Activated B cell treated with CpG ODN at 0.5 μM for 24 hours (primary cell): Measurements from ENCODE around the gene AGTPBP1. TPM values are rescaled to one million over a fixed set of nuclear protein-coding genes. Genes with fewer than 3 reads are reported as not detected.

Experiments
- ATAC-seq: fragments of 200-7000 bp; cut with Tn5 transposase; one replicate; pipeline ENCODE4 v1.10.0; 2021; ENCODE audit warnings: low read depth, mild to moderate bottlenecking, moderate library complexity
- CTCF ChIA-PET: fragments of 350-600 bp; sonication (Branson Sonifier 250); formaldehyde crosslinking; loops from one replicate; lab custom pipeline; 2021; ENCODE audit warnings: antibody characterized with exemption; lab: Charles Lee
- POLR2A ChIA-PET: fragments of 350-600 bp; sonication (Branson Sonifier 250); formaldehyde crosslinking; loops from one replicate; lab custom pipeline; 2021; ENCODE audit warnings: antibody characterized with exemption; lab: Charles Lee
- DNase-seq: peaks from one replicate; pipeline ENCODE4 v3.0.0; 2022
- H3K27ac Mint-ChIP-seq: one replicate; pipeline ENCODE4 v1.8.0; 2020; ENCODE audit warnings: mixed read lengths
- H3K27me3 Mint-ChIP-seq: one replicate; pipeline ENCODE4 v1.8.0; 2021; ENCODE audit warnings: mixed read lengths
- H3K36me3 Mint-ChIP-seq: one replicate; pipeline ENCODE4 v1.8.0; 2021; ENCODE audit warnings: low read depth, mixed read lengths
- H3K4me1 Mint-ChIP-seq: one replicate; pipeline ENCODE4 v1.8.0; 2021; ENCODE audit warnings: mixed read lengths
- H3K4me3 Mint-ChIP-seq: one replicate; pipeline ENCODE4 v1.8.0; 2020; ENCODE audit warnings: mild to moderate bottlenecking, mixed read lengths
- H3K9me3 Mint-ChIP-seq: one replicate; pipeline ENCODE4 v1.8.0; 2020; ENCODE audit warnings: mixed read lengths
- intact Hi-C: fragments of 100-400 bp; cut with micrococcal nuclease; formaldehyde crosslinking; loops from one replicate; pipeline ENCODE4 v1.15.1; 2024
- total RNA-seq: library from RNA; stranded (reverse); gene quantifications from 2 replicates; pipeline ENCODE4 v1.2.3, GENCODE V29; 2022
- TF ChIP-seq, protein P1 (sequence below): fragments of 200-600 bp; IDR thresholded peaks from one replicate; pipeline ENCODE4 v1.8.0; 2022; ENCODE audit warnings: antibody characterized with exemption, mild to moderate bottlenecking

The AGTPBP1 gene
- total RNA-seq, 1 donor from 2014 or later = 26.7 TPM

GRCh38 chr9:85745203-85745602 is 3.4 kb upstream of the AGTPBP1 start:
- Mint-ChIP-seq H3K27ac (no peak overlapping the region), H3K36me3 (peaks cover 5% of the 10 kb centered on the region), H3K27me3 (peaks cover 12% of the 10 kb centered on the region), H3K4me3 (no peak overlapping the region), H3K4me1 (peaks cover 20% of the 10 kb centered on the region), H3K9me3 (no peaks in the 10 kb centered on the region)
- intact Hi-C loops = no loop called here
- TF ChIP-seq, protein P1, sequence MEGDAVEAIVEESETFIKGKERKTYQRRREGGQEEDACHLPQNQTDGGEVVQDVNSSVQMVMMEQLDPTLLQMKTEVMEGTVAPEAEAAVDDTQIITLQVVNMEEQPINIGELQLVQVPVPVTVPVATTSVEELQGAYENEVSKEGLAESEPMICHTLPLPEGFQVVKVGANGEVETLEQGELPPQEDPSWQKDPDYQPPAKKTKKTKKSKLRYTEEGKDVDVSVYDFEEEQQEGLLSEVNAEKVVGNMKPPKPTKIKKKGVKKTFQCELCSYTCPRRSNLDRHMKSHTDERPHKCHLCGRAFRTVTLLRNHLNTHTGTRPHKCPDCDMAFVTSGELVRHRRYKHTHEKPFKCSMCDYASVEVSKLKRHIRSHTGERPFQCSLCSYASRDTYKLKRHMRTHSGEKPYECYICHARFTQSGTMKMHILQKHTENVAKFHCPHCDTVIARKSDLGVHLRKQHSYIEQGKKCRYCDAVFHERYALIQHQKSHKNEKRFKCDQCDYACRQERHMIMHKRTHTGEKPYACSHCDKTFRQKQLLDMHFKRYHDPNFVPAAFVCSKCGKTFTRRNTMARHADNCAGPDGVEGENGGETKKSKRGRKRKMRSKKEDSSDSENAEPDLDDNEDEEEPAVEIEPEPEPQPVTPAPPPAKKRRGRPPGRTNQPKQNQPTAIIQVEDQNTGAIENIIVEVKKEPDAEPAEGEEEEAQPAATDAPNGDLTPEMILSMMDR = no peak
- ATAC-seq (no peak), DNase-seq (no peak)
- CTCF ChIA-PET = interaction anchor here (1.0 kb wide), 1 partner anchor 47 kb away, joined by 4 read pairs; no protein-coding TSS in a partner anchor
- POLR2A ChIA-PET = no interaction called here

- intact Hi-C loops = no loop called here
- Mint-ChIP-seq H3K4me1 (peaks cover 22% of the 10 kb centered on the region), H3K27me3 (peaks cover 12% of the 10 kb centered on the region), H3K4me3 (no peak overlapping the region), H3K36me3 (peaks cover 5% of the 10 kb centered on the region), H3K9me3 (no peaks in the 10 kb centered on the region), H3K27ac (no peak overlapping the region)
- DNase-seq = no peak
- TF ChIP-seq, protein P1 = no peak
- ChIA-PET CTCF (interaction anchor here (1.0 kb wide), 1 partner anchor 46 kb away, joined by 4 read pairs; no protein-coding TSS in a partner anchor), POLR2A (interaction anchor here (0.5 to 0.6 kb wide), 2 partner anchors 27 to 292 kb away, joined by 5 to 8 read pairs; no protein-coding TSS in a partner anchor)
- ATAC-seq = no peak
Observed at GRCh38 chr9:85744480-85744879, 2.7 kb upstream of the AGTPBP1 start.

DNA sequence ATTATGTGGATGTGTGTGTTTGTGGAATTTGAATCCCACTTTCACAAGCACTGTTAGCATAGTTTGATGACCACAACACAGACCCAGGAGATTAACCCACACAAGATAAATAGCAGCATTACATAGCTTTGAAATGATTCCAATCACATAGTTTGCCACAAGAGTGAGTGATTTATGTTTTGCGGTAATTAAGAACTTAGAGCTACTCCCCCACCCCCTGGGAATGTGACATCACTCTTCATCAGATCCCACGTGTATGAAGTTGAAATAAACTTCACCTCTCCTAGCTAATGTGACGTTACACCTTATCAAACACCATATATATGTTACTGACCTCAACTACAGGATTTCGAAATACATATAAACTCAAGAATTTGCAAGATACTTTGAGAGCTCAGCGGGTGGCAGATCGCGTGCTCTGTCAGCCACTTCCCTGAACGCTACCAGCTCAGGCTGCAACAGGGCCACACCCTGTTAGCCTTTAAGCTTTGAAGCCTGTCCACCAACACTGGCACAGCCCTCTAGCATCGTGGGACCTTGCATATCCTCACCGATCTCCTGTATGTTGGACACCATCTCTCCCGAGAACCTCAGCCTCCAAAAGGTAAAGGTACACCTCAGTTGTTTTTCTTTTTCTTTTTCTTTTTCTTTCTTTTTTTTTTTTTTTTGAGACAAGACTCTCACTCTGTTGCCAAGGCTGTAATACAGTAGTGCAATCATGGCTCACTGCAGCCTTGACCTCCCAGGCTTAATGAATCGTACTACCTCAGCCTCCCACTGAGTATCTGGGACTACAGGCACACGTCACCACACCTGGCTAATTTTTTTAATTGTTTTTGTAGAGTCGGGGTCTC is 1.7 kb upstream of the AGTPBP1 start:
- DNase-seq (no peak), ATAC-seq (no peak)
- intact Hi-C loops = loop anchor here (2.0 kb wide), 2 partner anchors 15 to 1205 kb away; no protein-coding TSS in a partner anchor
- POLR2A ChIA-PET = interaction anchor here (0.6 kb wide), 1 partner anchor 26 kb away, joined by 5 read pairs; no protein-coding TSS in a partner anchor
- TF ChIP-seq, protein P1 = no peak
- Mint-ChIP-seq H3K36me3 (peaks cover 5% of the 10 kb centered on the region), H3K27me3 (peaks cover 10% of the 10 kb centered on the region), H3K4me3 (peak overlapping the region; percentile 66), H3K27ac (peak overlapping the region; percentile 14), H3K9me3 (no peaks in the 10 kb centered on the region), H3K4me1 (peaks cover 22% of the 10 kb centered on the region)
- CTCF ChIA-PET = no interaction called here

DNA sequence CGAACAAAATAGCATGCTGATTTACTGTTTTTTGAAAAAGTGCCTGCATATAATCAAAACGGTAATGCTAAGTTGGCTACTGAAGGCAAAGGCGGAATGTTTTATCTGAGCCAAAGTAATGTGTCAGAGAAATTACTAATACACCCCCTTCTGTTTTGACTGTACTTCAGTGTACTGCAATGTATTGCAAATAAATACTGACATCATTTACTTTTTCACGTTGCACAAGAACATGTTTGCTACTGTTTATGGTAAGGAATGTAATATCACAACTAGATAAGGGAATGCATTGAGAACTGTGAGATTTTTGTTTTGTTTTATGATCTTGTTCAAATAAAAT is 813 bp upstream of the AGTPBP1 start:
- CTCF ChIA-PET = no interaction called here
- peak overlapping the region; percentile 90 for H3K27ac Mint-ChIP-seq

More for the DNA sequence above, 813 bp upstream of the AGTPBP1 start:
- Mint-ChIP-seq H3K4me1 (peaks cover 22% of the 10 kb centered on the region), H3K36me3 (peaks cover 5% of the 10 kb centered on the region), H3K4me3 (peak overlapping the region; percentile 93), H3K9me3 (no peaks in the 10 kb centered on the region), H3K27me3 (peaks cover 8% of the 10 kb centered on the region)
- POLR2A ChIA-PET = interaction anchor here (0.6 to 0.7 kb wide), 4 partner anchors 40 to 1821 kb away, joined by 3 to 5 read pairs (median 4); partner anchors contain the start of gene KIF27
- TF ChIP-seq, protein P1 = no peak
- intact Hi-C loops = loop anchor here (1.0 to 2.0 kb wide), 7 partner anchors 14 to 1821 kb away; partner anchors contain the start of genes ISCA1, KIF27 and TUT7
- no peak for DNase-seq
- ATAC-seq = no peak
